Pulmonary artery endothelial cell (primary cell): Measurements from ENCODE around the gene GSTM4. TPM values are rescaled to one million over a fixed set of nuclear protein-coding genes. Genes with fewer than 3 reads are reported as not detected.
"Not testable (repeated sequence)": the region's sequence is repeated elsewhere in the genome, so short reads cannot be mapped to it uniquely, and the experiment has no call there.

Source experiments
- DNase-seq: peaks from one replicate; pipeline ENCODE4 v3.0.0-alpha.2; 2011; ENCODE audit warnings: low read depth, low spot score
- total RNA-seq: library from RNA; depleted of rRNA; stranded (reverse); fragments of >200 nt; gene quantifications from 2 replicates; pipeline ENCODE4 v1.2.3, GENCODE V29; 2014

The GSTM4 gene
- total RNA-seq, 1 donor from 2014 or later, result 2.5 TPM

GRCh38 chr1:109664671-109665070 lies 8.8 kb downstream of the GSTM4 start:
- no peak for DNase-seq

GRCh38 chr1:109667452-109668122 lies 11.7 kb downstream of the GSTM4 start, which contains the start of gene GSTM2:
GSTM2 (plus strand) TSS chr1:109668057; CDS start chr1:109668116, 59 bp downstream.
- DNase-seq, result no peak

GRCh38 chr1:109668123-109668775 lies 12.3 kb downstream of the GSTM4 start:
- DNase-seq, result no peak

- no peak for DNase-seq
These were observed 13.5 kb downstream of the GSTM4 start for GRCh38 chr1:109669246-109669948.

GRCh38 chr1:109669949-109670302 lies 14.0 kb downstream of the GSTM4 start:
- not testable (repeated sequence) for DNase-seq

GRCh38 chr1:109671067-109671466 lies 15.2 kb downstream of the GSTM4 start:
- DNase-seq, result no peak

- DNase-seq, result not testable (repeated sequence)
These were observed 18.0 kb downstream of the GSTM4 start for GRCh38 chr1:109673861-109674260.

- not testable (repeated sequence) for DNase-seq
These were observed 20.9 kb downstream of the GSTM4 start for GRCh38 chr1:109676683-109677381.

GRCh38 chr1:109677459-109677858 lies 21.6 kb downstream of the GSTM4 start:
- no peak for DNase-seq

GRCh38 chr1:109678637-109679036 lies 22.7 kb downstream of the GSTM4 start:
- not testable (repeated sequence) for DNase-seq

GRCh38 chr1:109684777-109685176 lies 28.9 kb downstream of the GSTM4 start:
- DNase-seq, result not testable (repeated sequence)

- DNase-seq, result not testable (repeated sequence)
These were observed 29.5 kb downstream of the GSTM4 start for GRCh38 chr1:109685399-109685798.

GRCh38 chr1:109685890-109686289 lies 30.0 kb downstream of the GSTM4 start:
- DNase-seq, result not testable (repeated sequence)

GRCh38 chr1:109687109-109687508 lies 31.2 kb downstream of the GSTM4 start:
- DNase-seq, result not testable (repeated sequence)

GRCh38 chr1:109687641-109688499 lies 32.0 kb downstream of the GSTM4 start, which contains the start of gene GSTM1:
GSTM1 (plus strand) TSS chr1:109687817; CDS start chr1:109687874, 57 bp downstream.
- DNase-seq, result no peak

GRCh38 chr1:109689844-109690405 lies 34.0 kb downstream of the GSTM4 start:
- DNase-seq, result no peak

- DNase-seq, result no peak
These were observed 35.9 kb downstream of the GSTM4 start for GRCh38 chr1:109691759-109692158.

GRCh38 chr1:109694400-109694799 lies 38.5 kb downstream of the GSTM4 start:
- DNase-seq, result not testable (repeated sequence)

- DNase-seq, result not testable (repeated sequence)
These were observed 39.2 kb downstream of the GSTM4 start for GRCh38 chr1:109695138-109695537.

GRCh38 chr1:109697066-109697465 lies 41.2 kb downstream of the GSTM4 start:
- DNase-seq, result no peak
